ENCODE data around the gene GMDS. TPM values are rescaled to one million over a fixed set of nuclear protein-coding genes. Genes with fewer than 3 reads are reported as not detected.
"Not testable (repeated sequence)": the region's sequence is repeated elsewhere in the genome, so short reads cannot be mapped to it uniquely, and the experiment has no call there.

Gene GMDS
- total RNA-seq, 1 experiment from 2014 or later = 10.0 TPM

- DNase-seq (ENCODE audit: low read depth) = no peak
These were observed 386.5 kb downstream of the GMDS start for GRCh38 chr6:1858859-1859258.

DNA sequence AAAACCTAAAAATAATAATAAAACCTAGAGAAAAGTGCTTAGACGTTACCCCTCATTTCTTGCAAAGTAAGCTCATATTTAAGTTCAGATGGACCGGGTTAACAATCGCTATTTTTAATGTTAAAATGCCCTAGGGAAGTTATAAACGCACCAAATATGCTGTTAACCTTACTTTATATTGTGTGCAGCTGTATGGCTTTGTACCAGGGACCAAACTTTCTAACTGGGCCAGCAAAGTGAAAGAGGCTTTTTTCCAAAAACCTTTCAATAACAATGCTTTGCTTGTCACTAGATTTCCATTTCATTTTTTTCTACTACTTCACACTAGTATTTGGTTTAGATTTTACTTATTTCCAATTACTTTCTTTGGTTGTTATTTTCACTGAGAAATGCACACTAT, 387.2 kb downstream of the GMDS start:
- DNase-seq (ENCODE audit: low read depth) = no peak

DNA sequence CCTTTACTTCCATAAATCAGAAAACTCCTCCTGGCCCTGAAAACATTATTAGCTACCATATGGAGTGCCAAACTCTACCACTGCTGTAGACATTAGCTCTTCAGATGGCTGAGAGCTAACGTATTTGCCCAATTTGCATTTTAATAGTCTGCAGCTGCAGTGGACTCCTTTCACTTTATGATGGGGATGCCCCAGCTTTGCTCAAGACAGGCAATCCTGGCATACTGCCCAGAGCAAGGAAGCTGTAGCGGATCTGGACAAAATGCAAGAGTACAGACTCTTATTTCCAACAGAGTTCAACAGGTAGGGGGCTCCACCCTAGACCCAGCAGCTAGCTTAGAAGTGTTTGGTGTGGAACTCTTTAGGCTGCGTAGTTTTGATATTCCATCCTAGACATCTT, 389.0 kb downstream of the GMDS start:
- peak; percentile 82 for DNase-seq (ENCODE audit: low read depth)

DNA sequence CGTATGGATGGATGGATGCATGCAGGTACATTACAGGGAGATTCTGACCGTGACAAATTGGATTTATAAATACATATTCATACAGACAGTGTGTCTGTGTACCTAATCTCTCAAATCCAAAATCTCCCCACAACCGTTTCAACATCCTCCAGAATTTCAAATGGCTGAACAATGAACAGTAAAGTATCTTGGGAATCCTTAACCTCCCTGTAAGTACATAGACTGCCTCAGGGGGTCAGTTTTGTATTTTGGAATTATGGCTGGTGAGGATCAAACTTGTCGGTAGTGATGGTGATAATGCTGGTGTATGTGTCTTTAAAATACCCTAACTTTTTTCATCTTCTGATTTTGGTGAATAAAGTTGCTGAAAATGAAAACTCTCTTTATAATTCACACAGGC, 389.5 kb downstream of the GMDS start:
- no peak for DNase-seq (ENCODE audit: low read depth)

GRCh38 chr6:1854296-1854695, 391.1 kb downstream of the GMDS start:
- DNase-seq (ENCODE audit: low read depth) = no peak

- no peak for DNase-seq (ENCODE audit: low read depth)
These were observed 391.6 kb downstream of the GMDS start for GRCh38 chr6:1853761-1854160.

- no peak for DNase-seq (ENCODE audit: low read depth)
These were observed 393.5 kb downstream of the GMDS start for GRCh38 chr6:1851681-1852456.

GRCh38 chr6:1850840-1851157, 394.6 kb downstream of the GMDS start:
- no peak for DNase-seq (ENCODE audit: low read depth)

DNA sequence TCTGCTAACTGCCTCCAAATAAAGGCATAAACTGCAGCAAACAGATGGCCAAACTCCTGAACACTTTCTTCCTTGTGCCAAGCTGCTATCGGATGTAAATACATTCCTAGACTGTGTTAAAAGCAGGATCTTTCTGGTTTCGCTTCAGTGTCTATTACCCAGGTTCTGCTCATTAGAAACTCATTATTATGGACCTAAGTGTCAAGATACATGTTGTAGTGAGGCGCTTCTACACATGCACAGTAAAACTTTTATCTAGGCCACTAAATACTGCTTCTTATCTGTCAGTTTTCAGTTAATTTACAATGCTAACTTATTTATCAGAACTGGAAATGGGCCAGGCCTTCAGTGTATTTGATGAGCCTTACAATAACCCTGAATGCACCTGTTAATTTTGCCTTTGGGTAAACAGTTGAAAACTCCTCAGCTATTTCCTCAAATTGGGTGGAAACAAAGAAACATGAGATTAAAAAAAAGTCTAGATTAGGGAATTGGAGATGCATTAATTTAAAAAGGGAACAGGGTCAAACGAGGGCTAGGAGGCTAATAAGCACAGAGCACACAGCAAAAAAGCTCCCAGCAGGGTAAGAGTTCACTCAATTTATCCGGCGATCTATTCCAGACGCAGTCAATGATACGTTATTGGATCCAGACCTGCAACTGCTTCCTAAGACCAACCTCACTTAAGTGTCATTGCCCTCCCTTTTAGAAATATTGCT, 395.1 kb downstream of the GMDS start:
- no peak for DNase-seq (ENCODE audit: low read depth)

DNA sequence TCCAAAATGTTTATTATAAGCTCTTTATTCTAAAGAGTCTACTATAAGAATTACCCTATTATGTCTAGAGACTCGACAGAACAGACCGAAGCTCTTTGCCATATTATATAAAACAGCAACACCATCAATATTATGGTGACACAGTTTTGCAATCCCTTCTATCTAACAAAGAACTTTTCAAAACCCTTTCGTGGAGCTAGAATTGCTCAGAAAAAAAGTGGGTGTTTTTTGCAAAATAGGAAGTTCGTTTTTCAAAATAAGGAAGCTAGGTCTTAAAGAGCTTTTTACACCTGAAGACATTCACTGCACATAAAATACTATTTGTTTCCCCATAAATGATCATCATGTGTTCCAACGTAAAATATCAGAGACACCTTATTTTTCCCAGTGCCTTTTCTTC, 395.7 kb downstream of the GMDS start:
- DNase-seq (ENCODE audit: low read depth) = no peak

DNA sequence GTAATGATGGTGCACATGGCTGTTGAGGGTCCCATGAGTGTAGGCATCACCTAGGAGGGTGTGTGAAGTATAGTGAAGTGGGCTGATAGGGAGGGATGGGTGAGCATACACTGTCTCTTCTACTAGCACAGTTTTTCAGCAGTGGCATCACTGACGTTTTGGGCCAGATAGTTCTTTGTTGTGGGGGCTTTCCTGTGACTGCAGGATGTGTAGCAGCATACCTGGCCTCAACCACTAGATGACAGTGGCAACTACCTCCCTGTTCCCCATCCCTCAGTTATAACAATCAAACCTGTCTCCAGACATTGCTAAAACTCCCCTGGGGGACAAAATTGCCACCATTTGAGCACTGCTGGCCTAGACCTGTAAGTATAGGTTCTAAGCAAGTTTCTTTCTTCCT, 396.7 kb downstream of the GMDS start:
- no peak for DNase-seq (ENCODE audit: low read depth)

GRCh38 chr6:1846611-1847010, 398.8 kb downstream of the GMDS start:
- DNase-seq (ENCODE audit: low read depth) = no peak

DNA sequence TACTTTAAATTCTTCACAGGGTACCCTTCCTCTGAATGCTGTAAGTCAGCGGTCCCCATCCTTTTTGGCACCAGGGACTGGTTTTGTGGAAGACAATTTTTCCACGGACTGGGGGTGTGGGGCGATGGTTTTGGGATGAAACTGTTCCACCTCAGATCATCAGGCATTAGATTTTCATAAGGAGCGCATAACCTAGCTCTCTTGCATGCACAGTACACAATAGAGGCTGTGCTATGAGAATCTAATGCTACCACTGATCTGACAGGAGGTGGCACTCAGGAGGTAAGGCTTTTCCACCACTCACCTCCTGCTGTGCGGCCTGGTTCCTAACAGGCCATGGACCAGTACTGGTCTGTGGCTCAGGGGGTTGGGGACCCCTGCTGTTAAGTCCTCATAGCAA, 399.9 kb downstream of the GMDS start:
- not testable (repeated sequence) for DNase-seq (ENCODE audit: low read depth)

- no peak for DNase-seq (ENCODE audit: low read depth)
These were observed 403.1 kb downstream of the GMDS start for GRCh38 chr6:1842334-1842733.

- DNase-seq (ENCODE audit: low read depth) = no peak
These were observed 404.3 kb downstream of the GMDS start for GRCh38 chr6:1841136-1841535.

DNA sequence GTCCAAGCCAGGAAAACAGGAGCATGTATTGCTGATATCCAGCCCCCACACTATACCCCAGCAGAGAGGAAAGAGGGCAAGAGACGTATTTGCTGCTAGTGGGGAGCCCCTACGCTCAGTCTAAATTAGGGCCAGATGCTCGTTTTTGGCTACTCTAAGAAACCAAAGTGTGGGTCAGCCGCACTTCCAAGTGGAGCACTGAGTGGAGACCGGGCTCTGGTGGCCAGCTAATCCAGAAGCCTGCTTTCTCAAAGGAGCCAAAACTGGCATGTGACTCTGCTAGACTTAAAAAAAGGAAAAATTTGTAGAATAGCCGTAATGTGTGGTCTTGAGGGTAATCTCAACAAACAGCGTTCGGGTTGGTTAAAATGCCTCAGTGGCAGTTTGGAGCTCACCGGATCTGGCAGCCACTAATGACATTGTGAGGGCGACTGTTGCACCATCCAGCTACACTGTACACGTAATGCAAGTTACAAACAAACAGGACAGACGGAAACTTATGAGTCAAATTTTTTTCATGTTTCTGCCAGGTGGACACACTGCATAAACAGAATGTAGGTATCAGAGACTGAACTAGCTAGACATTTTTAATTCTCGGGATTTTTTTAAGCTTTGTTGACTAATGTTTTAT, 404.8 kb downstream of the GMDS start:
- DNase-seq (ENCODE audit: low read depth) = no peak

DNA sequence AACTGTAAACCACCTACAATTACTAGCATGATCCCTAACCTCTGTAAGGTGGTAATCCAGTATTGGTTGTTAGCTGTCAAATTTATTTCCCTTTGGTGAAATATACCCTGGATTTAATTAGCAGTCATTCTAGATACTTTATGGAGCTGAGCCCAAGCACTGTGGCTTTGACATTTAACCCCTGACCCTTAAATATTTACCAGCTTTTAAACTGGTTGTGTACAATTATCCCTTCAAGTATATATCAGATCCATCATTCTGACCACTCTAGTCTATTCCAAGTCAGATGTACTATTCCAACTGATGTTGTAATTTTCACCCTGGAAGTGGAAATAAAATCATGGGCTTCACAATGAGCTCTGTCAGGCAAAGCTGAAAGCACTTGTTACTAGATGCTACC, 406.0 kb downstream of the GMDS start:
- DNase-seq (ENCODE audit: low read depth) = no peak

DNA sequence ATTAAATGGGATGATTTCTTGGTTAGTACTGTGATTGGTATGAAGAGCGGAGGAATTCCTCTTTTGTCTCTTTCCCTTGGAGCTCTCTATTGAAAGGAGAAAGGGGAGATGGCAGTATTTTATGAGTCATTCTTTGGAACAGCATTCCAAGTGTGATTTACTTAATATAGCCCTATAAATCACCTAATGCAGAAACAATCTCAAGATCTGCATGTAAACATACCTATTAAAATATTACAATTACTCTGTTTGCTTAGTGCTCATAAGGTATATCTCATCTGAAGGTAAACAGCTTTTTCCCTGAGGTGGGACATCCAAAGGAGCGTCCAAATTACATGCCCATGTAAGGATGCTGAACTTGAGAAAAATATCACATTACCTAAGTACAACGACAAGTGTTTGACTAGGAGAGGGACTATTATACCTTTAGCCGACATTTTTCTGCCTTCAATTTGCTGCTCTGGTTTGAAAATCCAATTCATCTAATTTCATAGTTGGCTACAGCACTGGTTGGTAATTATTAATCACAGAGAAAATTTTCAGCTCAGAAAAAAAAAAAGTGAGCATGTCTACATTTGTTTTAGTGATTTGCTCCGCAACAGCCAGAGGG, 406.7 kb downstream of the GMDS start:
- DNase-seq (ENCODE audit: low read depth) = no peak

- DNase-seq (ENCODE audit: low read depth) = no peak
These were observed 407.6 kb downstream of the GMDS start for GRCh38 chr6:1837826-1838225.

DNA sequence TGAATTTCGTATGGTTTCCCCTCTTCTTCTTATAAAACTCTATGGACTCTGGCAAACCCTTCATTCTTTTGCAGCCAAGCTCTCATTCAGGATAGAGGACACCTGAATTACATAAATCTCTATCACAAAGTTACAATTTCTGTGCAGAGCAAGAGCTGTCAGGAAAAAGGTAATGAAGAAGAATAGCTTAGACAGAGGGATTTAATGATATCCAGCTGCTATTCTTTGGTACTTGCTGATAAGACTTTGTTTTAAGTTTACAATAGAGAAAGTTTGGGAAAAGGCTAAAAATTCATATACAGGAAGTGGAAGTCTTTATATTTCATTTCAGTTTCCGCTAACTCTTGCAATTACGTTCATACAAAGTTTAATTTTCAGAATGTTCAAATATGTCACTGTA, 408.7 kb downstream of the GMDS start:
- no peak for DNase-seq (ENCODE audit: low read depth)

- DNase-seq (ENCODE audit: low read depth) = no peak
These were observed 410.5 kb downstream of the GMDS start for GRCh38 chr6:1834646-1835516.

GRCh38 chr6:1834207-1834606, 411.2 kb downstream of the GMDS start:
- DNase-seq (ENCODE audit: low read depth) = no peak

All from Daoy (cell line).